ENCODE measurements around the gene PIEZO2. TPM values are rescaled to one million over a fixed set of nuclear protein-coding genes. Genes with fewer than 3 reads are reported as not detected.

Gene PIEZO2
- total and polyA plus RNA-seq, 7 donors = 1.4 to 35.2 (median 25.1) TPM; not detected in 1

DNA sequence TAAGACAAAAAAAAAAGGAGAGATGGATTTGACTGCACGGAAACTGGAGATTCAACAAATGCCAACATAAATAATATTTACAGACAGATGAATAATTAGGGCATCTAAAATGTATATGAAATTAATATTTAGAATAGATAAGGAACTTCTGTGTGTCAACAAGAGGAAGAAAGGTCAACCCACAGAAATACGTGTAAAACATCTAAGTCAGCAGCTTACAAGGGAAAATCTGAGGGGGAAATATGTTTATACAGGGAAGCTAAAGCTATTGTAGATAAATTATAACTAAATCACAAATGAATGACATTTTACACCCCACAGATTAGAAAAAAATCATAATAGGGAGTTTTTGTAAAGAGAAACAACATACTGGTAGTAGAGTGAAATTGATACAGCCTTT lies 159.9 kb downstream of the PIEZO2 start:
- H3K27me3 ChIP-seq = no peaks in the 10 kb centered on the region
- TF ChIP-seq POLR2A (IDR thresholded peaks at IDR 0.05) (no peak), EP300 (IDR thresholded peaks at IDR 0.05) (no peak), POLR2AphosphoS5 (IDR thresholded peaks at IDR 0.05) (no peak)
- TF ChIP-seq, protein P1, sequence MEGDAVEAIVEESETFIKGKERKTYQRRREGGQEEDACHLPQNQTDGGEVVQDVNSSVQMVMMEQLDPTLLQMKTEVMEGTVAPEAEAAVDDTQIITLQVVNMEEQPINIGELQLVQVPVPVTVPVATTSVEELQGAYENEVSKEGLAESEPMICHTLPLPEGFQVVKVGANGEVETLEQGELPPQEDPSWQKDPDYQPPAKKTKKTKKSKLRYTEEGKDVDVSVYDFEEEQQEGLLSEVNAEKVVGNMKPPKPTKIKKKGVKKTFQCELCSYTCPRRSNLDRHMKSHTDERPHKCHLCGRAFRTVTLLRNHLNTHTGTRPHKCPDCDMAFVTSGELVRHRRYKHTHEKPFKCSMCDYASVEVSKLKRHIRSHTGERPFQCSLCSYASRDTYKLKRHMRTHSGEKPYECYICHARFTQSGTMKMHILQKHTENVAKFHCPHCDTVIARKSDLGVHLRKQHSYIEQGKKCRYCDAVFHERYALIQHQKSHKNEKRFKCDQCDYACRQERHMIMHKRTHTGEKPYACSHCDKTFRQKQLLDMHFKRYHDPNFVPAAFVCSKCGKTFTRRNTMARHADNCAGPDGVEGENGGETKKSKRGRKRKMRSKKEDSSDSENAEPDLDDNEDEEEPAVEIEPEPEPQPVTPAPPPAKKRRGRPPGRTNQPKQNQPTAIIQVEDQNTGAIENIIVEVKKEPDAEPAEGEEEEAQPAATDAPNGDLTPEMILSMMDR (IDR thresholded peaks at IDR 0.05) = no peak
- WGBS, 2 donors = 66 to 76% methylated on average over 2 of the region's 2 CpGs
- no peak overlapping the region for H3K27ac ChIP-seq
- no peaks in the 10 kb centered on the region for H3K36me3 ChIP-seq
- H3K4me3 ChIP-seq = no peak overlapping the region
- intact Hi-C loops (cut with DNase I) = no loop called here
- H3K4me1 ChIP-seq = no peaks in the 10 kb centered on the region
- no peak for DNase-seq
- H3K9me3 ChIP-seq = peaks cover 0 to 11% (median 5%) of the 10 kb centered on the region in 4 donors

DNA sequence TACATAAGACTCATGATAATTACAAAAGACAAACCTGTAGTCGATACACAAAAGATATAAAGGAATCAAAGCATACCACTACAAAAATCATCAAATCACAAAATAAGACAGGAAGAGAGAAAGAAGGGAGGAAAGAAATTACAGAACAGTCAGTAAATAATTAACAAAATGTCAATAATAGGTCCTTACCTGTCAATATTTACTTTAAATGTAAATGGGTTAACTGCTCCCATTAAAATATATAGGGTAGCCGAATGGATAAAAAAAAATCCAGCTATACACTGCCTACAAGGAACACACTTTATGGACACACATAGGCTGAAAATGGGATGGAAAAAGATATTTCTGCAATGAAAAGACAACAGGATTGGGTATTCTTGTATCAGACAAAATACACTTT lies 163.7 kb downstream of the PIEZO2 start:
- H3K36me3 ChIP-seq = no peaks in the 10 kb centered on the region
- no peaks in the 10 kb centered on the region for H3K4me1 ChIP-seq
- no peaks in the 10 kb centered on the region for H3K27me3 ChIP-seq
- intact Hi-C loops (cut with DNase I) = no loop called here
- 23 to 71% methylated on average over 2 of the region's 2 CpGs for WGBS, 2 donors
- no peak overlapping the region for H3K4me3 ChIP-seq
- no peak for TF ChIP-seq POLR2AphosphoS5 (IDR thresholded peaks at IDR 0.05)
- TF ChIP-seq, protein P1 (IDR thresholded peaks at IDR 0.05) = no peak
- no peak for TF ChIP-seq EP300 (IDR thresholded peaks at IDR 0.05)
- no peak for TF ChIP-seq POLR2A (IDR thresholded peaks at IDR 0.05)
- no peak for DNase-seq
- no peak overlapping the region for H3K27ac ChIP-seq
- peaks cover 0 to 17% (median 8%) of the 10 kb centered on the region in 4 donors for H3K9me3 ChIP-seq

DNA sequence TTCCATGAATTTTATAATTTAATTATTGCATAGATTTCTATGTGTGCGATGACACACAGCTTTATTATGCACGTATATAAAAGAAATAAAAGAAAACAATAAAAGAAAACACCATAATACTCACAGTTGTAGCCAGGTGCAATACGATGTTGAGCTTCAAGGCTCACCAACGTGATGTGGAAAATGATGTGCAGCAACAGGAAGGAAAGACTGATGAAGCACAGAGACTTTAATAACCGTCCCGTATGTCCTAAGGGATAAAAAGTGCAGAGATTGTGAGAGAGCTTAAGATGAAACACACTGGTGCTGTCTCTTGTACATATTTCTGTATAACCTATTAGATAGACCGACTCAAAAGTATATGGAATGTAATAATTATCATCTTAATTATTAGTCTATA lies 170.0 kb downstream of the PIEZO2 start:
- TF ChIP-seq POLR2A (IDR thresholded peaks at IDR 0.05) = no peak
- TF ChIP-seq EP300 (IDR thresholded peaks at IDR 0.05) = no peak
- TF ChIP-seq POLR2AphosphoS5 (IDR thresholded peaks at IDR 0.05) = no peak
- TF ChIP-seq, protein P1 (IDR thresholded peaks at IDR 0.05) = no peak
- Histone ChIP-seq H3K4me3 (no peak overlapping the region), H3K27me3 (no peaks in the 10 kb centered on the region), H3K4me1 (no peaks in the 10 kb centered on the region), H3K27ac (no peak overlapping the region), H3K36me3 (no peaks in the 10 kb centered on the region), H3K9me3 (peaks cover 0 to 7% (median 3%) of the 10 kb centered on the region in 4 donors)
- DNase-seq = no peak
- WGBS, 2 donors = 77 to 86% methylated on average over 7 of the region's 7 CpGs
- intact Hi-C loops (cut with DNase I) = no loop called here

DNA sequence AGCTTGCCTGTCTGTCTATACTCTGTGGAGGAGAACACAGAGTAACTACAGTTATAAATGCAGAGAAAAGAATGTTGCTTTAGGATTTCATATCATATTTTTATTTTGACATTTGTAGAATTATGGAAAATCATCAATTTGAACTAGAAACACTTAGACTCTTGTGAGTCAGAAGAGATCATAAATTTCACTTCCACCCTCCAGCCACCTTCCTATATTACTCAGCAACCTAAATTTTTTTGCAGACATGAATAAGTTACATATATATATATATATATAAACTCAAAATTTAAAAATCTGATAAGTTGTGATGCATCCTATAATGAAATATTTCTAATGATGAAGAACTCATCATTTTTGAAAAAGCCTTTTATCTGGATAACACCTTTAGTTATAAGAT lies 172.3 kb downstream of the PIEZO2 start:
- Histone ChIP-seq H3K27me3 (no peaks in the 10 kb centered on the region), H3K4me1 (no peaks in the 10 kb centered on the region), H3K36me3 (no peaks in the 10 kb centered on the region), H3K9me3 (peaks cover 0 to 7% (median 0%) of the 10 kb centered on the region in 4 donors), H3K27ac (no peak overlapping the region), H3K4me3 (no peak overlapping the region)
- intact Hi-C loops (cut with DNase I) = no loop called here
- TF ChIP-seq, protein P1 (IDR thresholded peaks at IDR 0.05) = no peak
- no peak for TF ChIP-seq POLR2A (IDR thresholded peaks at IDR 0.05)
- TF ChIP-seq POLR2AphosphoS5 (IDR thresholded peaks at IDR 0.05) = no peak
- no peak for DNase-seq

DNA sequence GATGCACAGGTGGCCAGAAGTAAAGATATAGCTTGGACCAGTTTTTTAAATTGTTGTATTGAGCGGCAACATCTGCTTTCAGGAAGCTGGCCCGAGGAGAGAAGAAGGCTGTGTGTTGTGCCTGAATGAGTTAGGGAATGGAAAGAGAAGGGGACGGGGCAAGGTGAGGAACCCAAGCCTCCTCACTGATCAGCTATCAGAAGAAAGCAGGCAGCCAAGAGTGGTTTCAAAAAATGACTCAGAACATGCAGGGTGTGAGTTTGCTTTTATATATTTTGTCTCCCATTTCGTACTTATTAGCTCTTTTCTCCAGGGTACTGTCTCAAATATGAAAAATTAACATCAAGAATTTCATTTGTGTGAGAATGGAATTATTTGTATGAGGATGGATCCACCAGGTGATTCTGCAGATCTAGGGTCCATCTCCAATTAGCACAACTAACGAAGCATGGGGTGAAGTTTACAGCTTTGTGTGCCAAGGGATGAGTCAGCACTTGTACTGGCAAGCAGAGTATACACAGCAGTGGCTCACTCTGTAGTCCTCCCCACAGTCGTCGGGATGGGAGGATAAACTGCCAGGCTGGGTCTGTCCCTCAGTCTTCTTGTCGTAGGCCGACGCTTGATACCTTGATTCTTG lies 175.7 kb downstream of the PIEZO2 start:
- no peaks in the 10 kb centered on the region for H3K9me3 ChIP-seq
- H3K27me3 ChIP-seq = no peaks in the 10 kb centered on the region
- intact Hi-C loops (cut with DNase I) = no loop called here
- DNase-seq = no peak
- H3K4me3 ChIP-seq = no peak overlapping the region
- no peak overlapping the region for H3K27ac ChIP-seq
- H3K4me1 ChIP-seq = no peaks in the 10 kb centered on the region
- TF ChIP-seq EP300 (IDR thresholded peaks at IDR 0.05) (no peak), POLR2A (IDR thresholded peaks at IDR 0.05) (no peak), POLR2AphosphoS5 (IDR thresholded peaks at IDR 0.05) (no peak)
- TF ChIP-seq, protein P1 (IDR thresholded peaks at IDR 0.05) = no peak
- WGBS, 2 donors = 78 to 82% methylated on average over 10 of the region's 10 CpGs
- H3K36me3 ChIP-seq = no peaks in the 10 kb centered on the region
